H1 (cell line): Measurements from ENCODE around the gene ADGRB3. TPM values are rescaled to one million over a fixed set of nuclear protein-coding genes. Genes with fewer than 3 reads are reported as not detected.

Experiments
- CTCF ChIA-PET: fragments of 300-600 bp; sonication (Branson Sonifier 250); formaldehyde crosslinking; loops from one replicate; lab custom pipeline; 2021; ENCODE audit not compliant: partially characterized antibody; lab: Charles Lee
- POLR2A ChIA-PET: fragments of 300-600 bp; sonication (Branson Sonifier 250); formaldehyde crosslinking; loops from one replicate; lab custom pipeline; 2021; ENCODE audit warnings: inconsistent platforms; ENCODE audit not compliant: partially characterized antibody; lab: Charles Lee
- DNase-seq, 2 experiments: peaks; one replicate each; pipeline versions ENCODE4 v3.0.0 to v3.0.0-alpha.2; 2010 to 2022; ENCODE audit warnings: low spot score in 2 of 2, low read depth in 1 of 2, mixed read lengths in 1 of 2
- FAIRE-seq: peaks from 2 replicates; lab custom pipeline; 2011; peaks lifted over from hg19 to GRCh38; lab: Jason Lieb, UNC
- H2AFZ ChIP-seq: 2 replicates; pipeline ENCODE4 v1.8.1; 2012; ENCODE audit warnings: low read length, inconsistent platforms
- H2AK5ac ChIP-seq: 2 replicates; pipeline ENCODE4 v1.6.1; 2013; ENCODE audit warnings: low read depth, low read length
- H2BK120ac ChIP-seq: replicated peaks from 2 replicates; pipeline ENCODE3; 2013; ENCODE audit warnings: low read depth, low read length, inconsistent platforms
- H2BK12ac ChIP-seq: 2 replicates; pipeline ENCODE4 v1.6.1; 2013; ENCODE audit warnings: low read depth, low read length
- H2BK15ac ChIP-seq: 2 replicates; pipeline ENCODE4 v1.6.1; 2013; ENCODE audit warnings: low read length
- H2BK20ac ChIP-seq: 2 replicates; pipeline ENCODE4 v1.6.1; 2013; ENCODE audit warnings: low read length
- H2BK5ac ChIP-seq: 2 replicates; pipeline ENCODE4 v1.6.1; 2013; ENCODE audit warnings: low read depth, low read length
- H3K14ac ChIP-seq: 2 replicates; pipeline ENCODE4 v1.6.1; 2013; ENCODE audit warnings: inconsistent platforms; ENCODE audit not compliant: insufficient read length
- H3K18ac ChIP-seq: 2 replicates; pipeline ENCODE4 v1.6.1; 2013; ENCODE audit warnings: low read length; ENCODE audit errors: extremely low read depth
- H3K23ac ChIP-seq: 2 replicates; pipeline ENCODE4 v1.6.1; 2013; ENCODE audit warnings: inconsistent platforms; ENCODE audit not compliant: insufficient read length
- H3K23me2 ChIP-seq: 2 replicates; pipeline ENCODE4 v1.6.1; 2013; ENCODE audit warnings: low read depth, low read length
- H3K27ac ChIP-seq: 2 replicates; pipeline ENCODE4 v1.6.1; 2011; ENCODE audit warnings: low read depth, low read length, inconsistent platforms
- H3K27me3 ChIP-seq, 4 experiments: replicated peaks in 1 of 4; 1 replicate in 1 of 4; 2 replicates in 3 of 4; pipeline versions ENCODE4 v1.6.1 to v1.8.1; 2011 to 2013; ENCODE audit warnings: low read length in 3 of 4, mild to moderate bottlenecking in 3 of 4, inconsistent platforms in 2 of 4, mixed read lengths in 2 of 4, moderate library complexity in 1 of 4; ENCODE audit not compliant: control insufficient read depth in 3 of 4, insufficient read depth in 3 of 4; ENCODE audit errors: extremely low read depth in 1 of 4
- H3K36me3 ChIP-seq, 4 experiments: 2 replicates each; pipeline versions ENCODE4 v1.6.1 to v1.8.1; 2011 to 2013; ENCODE audit warnings: mild to moderate bottlenecking in 4 of 4, low read length in 3 of 4, moderate library complexity in 2 of 4, control low read depth in 1 of 4, inconsistent platforms in 1 of 4; ENCODE audit not compliant: insufficient read depth in 4 of 4, control insufficient read depth in 2 of 4
- H3K4ac ChIP-seq: replicated peaks from 2 replicates; pipeline ENCODE3; 2013; ENCODE audit warnings: low read length, low read depth, mixed read lengths, inconsistent platforms; ENCODE audit not compliant: insufficient read length
- H3K4me1 ChIP-seq, 4 experiments: replicated peaks in 1 of 4; 1 replicate in 1 of 4; 2 replicates in 3 of 4; pipeline versions ENCODE4 v1.6.1 to v1.8.1; 2011 to 2013; ENCODE audit warnings: low read length in 3 of 4, inconsistent platforms in 2 of 4, mixed read lengths in 1 of 4; ENCODE audit not compliant: insufficient read depth in 4 of 4, control insufficient read depth in 3 of 4
- H3K4me2 ChIP-seq, 2 experiments: 2 replicates each; pipeline versions ENCODE4 v1.6.1 to v1.8.1; 2011 to 2013; ENCODE audit warnings: low read depth in 2 of 2, low read length in 2 of 2, control low read depth in 1 of 2, inconsistent platforms in 1 of 2, mild to moderate bottlenecking in 1 of 2; ENCODE audit not compliant: insufficient read depth in 1 of 2
- H3K4me3 ChIP-seq, 4 experiments: fragments of 200-600, 300-600 bp in 1 of 4; sonication (generic), shearing (Covaris generic), sonication (Bioruptor Twin) in 1 of 4; 2 replicates each; pipeline versions ENCODE4 v1.5.1 to v1.8.1; 2011 to 2016; ENCODE audit warnings: low read length in 4 of 4, low read depth in 3 of 4, control low read depth in 2 of 4, inconsistent platforms in 2 of 4, mild to moderate bottlenecking in 2 of 4, mixed read lengths in 1 of 4, moderate library complexity in 1 of 4; ENCODE audit not compliant: insufficient read depth in 2 of 4; ENCODE audit errors: extremely low read depth in 1 of 4
- H3K56ac ChIP-seq: replicated peaks from 2 replicates; pipeline ENCODE3; 2013; ENCODE audit warnings: low read depth, mild to moderate bottlenecking, mixed read lengths, low read length, inconsistent platforms; ENCODE audit not compliant: insufficient read length
- H3K79me1 ChIP-seq: 2 replicates; pipeline ENCODE4 v1.6.1; 2013; ENCODE audit warnings: low read depth, low read length, control low read depth
- H3K79me2 ChIP-seq, 2 experiments: 2 replicates each; pipeline versions ENCODE4 v1.6.1 to v1.8.1; 2012 to 2013; ENCODE audit warnings: low read length in 2 of 2, mild to moderate bottlenecking in 2 of 2, inconsistent platforms in 1 of 2; ENCODE audit not compliant: insufficient read depth in 2 of 2, control insufficient read depth in 1 of 2
- H3K9ac ChIP-seq, 4 experiments: replicated peaks in 1 of 4; 1 replicate in 1 of 4; 2 replicates in 3 of 4; pipeline versions ENCODE4 v1.6.1 to v1.8.1; 2011 to 2013; ENCODE audit warnings: low read depth in 3 of 4, low read length in 3 of 4, control low read depth in 2 of 4, mild to moderate bottlenecking in 2 of 4, moderate library complexity in 2 of 4, inconsistent platforms in 1 of 4; ENCODE audit errors: extremely low read depth in 1 of 4
- H3K9me3 ChIP-seq, 2 experiments: 2 replicates each; pipeline versions ENCODE4 v1.6.1 to v1.8.1; 2012 to 2013; ENCODE audit warnings: mild to moderate bottlenecking in 2 of 2, moderate library complexity in 2 of 2, control low read depth in 1 of 2, inconsistent platforms in 1 of 2, low read depth in 1 of 2, low read length in 1 of 2, mixed read lengths in 1 of 2; ENCODE audit not compliant: insufficient read depth in 2 of 2
- H4K20me1 ChIP-seq, 2 experiments: replicated peaks in 1 of 2; 2 replicates each; pipeline versions ENCODE3 to v1.8.1; 2011 to 2013; ENCODE audit warnings: inconsistent platforms in 2 of 2, low read length in 2 of 2, mild to moderate bottlenecking in 1 of 2; ENCODE audit not compliant: insufficient read depth in 2 of 2, control insufficient read depth in 1 of 2
- H4K5ac ChIP-seq: 2 replicates; pipeline ENCODE4 v1.6.1; 2013; ENCODE audit warnings: low read length, low read depth, mixed read lengths, inconsistent platforms; ENCODE audit not compliant: insufficient read length
- H4K8ac ChIP-seq: 2 replicates; pipeline ENCODE4 v1.8.0; 2013; ENCODE audit warnings: mild to moderate bottlenecking, moderate library complexity, low read length, inconsistent platforms; ENCODE audit not compliant: insufficient read depth; ENCODE audit errors: extremely low read depth
- H4K91ac ChIP-seq: replicated peaks from 2 replicates; pipeline ENCODE3; 2013; ENCODE audit warnings: low read length, mixed read lengths, inconsistent platforms; ENCODE audit not compliant: insufficient read length
- CBX5 ChIP-seq: fragments of 300-800, 300-1000 bp; sonication (generic); IDR thresholded peaks from 2 replicates; pipeline ENCODE4 v1.7.1; 2016; ENCODE audit warnings: antibody characterized with exemption, low read length, low read depth
- CBX8 ChIP-seq: fragments of 300-800, 300-1000 bp; sonication (generic); IDR thresholded peaks from 2 replicates; pipeline ENCODE4 v1.7.1; 2016; ENCODE audit warnings: low read depth, low read length, borderline replicate concordance
- CEBPB ChIP-seq: IDR thresholded peaks from 2 replicates; pipeline ENCODE4 v1.6.1; 2012; ENCODE audit warnings: low read depth, low read length
- EGR1 ChIP-seq: IDR thresholded peaks from 2 replicates; pipeline ENCODE4 v1.6.1; 2011; ENCODE audit warnings: low read depth, low read length, borderline replicate concordance
- GABPA ChIP-seq: IDR thresholded peaks from 2 replicates; pipeline ENCODE4 v1.6.1; 2011; ENCODE audit warnings: mild to moderate bottlenecking, low read length, moderate library complexity, borderline replicate concordance; ENCODE audit not compliant: insufficient read depth
- HDAC2 ChIP-seq, 2 experiments: fragments of 300-600 bp in 1 of 2; sonication (generic) in 1 of 2; IDR thresholded peaks; 2 replicates each; pipeline ENCODE4 v1.6.1; 2011 to 2012; ENCODE audit warnings: low read depth in 2 of 2, low read length in 2 of 2, mild to moderate bottlenecking in 2 of 2, moderate library complexity in 2 of 2, borderline replicate concordance in 1 of 2, inconsistent platforms in 1 of 2
- JUND ChIP-seq: IDR thresholded peaks from 2 replicates; pipeline ENCODE4 v1.6.1; 2011; ENCODE audit warnings: mild to moderate bottlenecking, improper control_type of control experiment, low read length
- KDM5A ChIP-seq: fragments of 200-600 bp; IDR thresholded peaks from 2 replicates; pipeline ENCODE4 v1.7.1; 2012; ENCODE audit warnings: mild to moderate bottlenecking, low read length, inconsistent platforms, mixed read lengths
- NANOG ChIP-seq: IDR thresholded peaks from 2 replicates; pipeline ENCODE4 v1.6.1; 2011; ENCODE audit warnings: low read length, low read depth, mild to moderate bottlenecking, inconsistent platforms; ENCODE audit not compliant: insufficient read depth, poor library complexity, severe bottlenecking
- PHF8 ChIP-seq: fragments of 200-600 bp; sonication (generic); conservative IDR thresholded peaks from 2 replicates; pipeline ENCODE4 v1.7.1; 2012; ENCODE audit warnings: low read depth, mild to moderate bottlenecking, inconsistent platforms, low read length, moderate library complexity
- RNF2 ChIP-seq: fragments of 200-900, 300-1000 bp; sonication (generic); IDR thresholded peaks from 2 replicates; pipeline ENCODE4 v1.7.1; 2016; ENCODE audit warnings: borderline replicate concordance, low read depth, mild to moderate bottlenecking, antibody characterized with exemption, low read length; ENCODE audit not compliant: poor library complexity, severe bottlenecking; ENCODE audit errors: missing control alignments
- SIN3A ChIP-seq, 2 experiments: IDR thresholded peaks in 1 of 2; conservative IDR thresholded peaks in 1 of 2; 2 replicates each; pipeline ENCODE4 v1.6.1; 2011 to 2012; ENCODE audit warnings: low read length in 2 of 2, improper control_type of control experiment in 1 of 2, low read depth in 1 of 2, mild to moderate bottlenecking in 1 of 2
- SIRT6 ChIP-seq: IDR thresholded peaks from one replicate; pipeline ENCODE4 v1.7.1; 2012; ENCODE audit warnings: low read length, inconsistent platforms
- TAF7 ChIP-seq: optimal IDR thresholded peaks from 2 replicates; pipeline ENCODE3; 2011; ENCODE audit warnings: low read depth, mild to moderate bottlenecking, inconsistent platforms, low read length, moderate library complexity, borderline replicate concordance
- WGBS, 2 experiments: shearing (Covaris generic) in 1 of 2; methylation state at CpG; one replicate each; pipeline versions ENCODE4 v1.1.6 to v1.1.7; 2013 to 2015; ENCODE audit warnings: low lambda C conversion rate in 2 of 2, mixed read lengths in 2 of 2, inconsistent platforms in 1 of 2, low coverage in 1 of 2, missing lambda C conversion rate in 1 of 2; ENCODE audit not compliant: insufficient replicate concordance in 2 of 2, insufficient coverage in 1 of 2, insufficient read length in 1 of 2; ENCODE audit errors: extremely low coverage in 1 of 2, missing lambda C conversion rate in 1 of 2; 5-methylcytosine and 5-hydroxymethylcytosine counted together
- polyA plus RNA-seq, 7 experiments: library from polyadenylated mRNA; depleted of rRNA in 3 of 7; stranded (reverse) in 5 of 7; unstranded in 2 of 7; fragments of >200 nt in 5 of 7; fragments of 200-250 nt in 2 of 7; gene quantifications; 1 replicate in 5 of 7; 2 replicates in 1 of 7; 4 replicates in 1 of 7; pipeline versions ENCODE4 v1.2.1 to v1.2.3, GENCODE V29; 2011 to 2013; ENCODE audit warnings: missing spikeins in 2 of 7, mixed read lengths in 2 of 7
- total RNA-seq: library from RNA; stranded (reverse); fragmentation: NEBNext Ultra II Directional; extraction: Animal tissue kit (Norgen Biotek cat#: 25700); gene quantifications from 2 replicates; pipeline ENCODE4 v1.2.1, GENCODE V29; 2021

The ADGRB3 gene
- total and polyA plus RNA-seq, 2 of the 8 experiments (the other 6 are each of a cell fraction or from before 2014, with no cell fraction given), result 0.35 to 1.2 TPM

DNA sequence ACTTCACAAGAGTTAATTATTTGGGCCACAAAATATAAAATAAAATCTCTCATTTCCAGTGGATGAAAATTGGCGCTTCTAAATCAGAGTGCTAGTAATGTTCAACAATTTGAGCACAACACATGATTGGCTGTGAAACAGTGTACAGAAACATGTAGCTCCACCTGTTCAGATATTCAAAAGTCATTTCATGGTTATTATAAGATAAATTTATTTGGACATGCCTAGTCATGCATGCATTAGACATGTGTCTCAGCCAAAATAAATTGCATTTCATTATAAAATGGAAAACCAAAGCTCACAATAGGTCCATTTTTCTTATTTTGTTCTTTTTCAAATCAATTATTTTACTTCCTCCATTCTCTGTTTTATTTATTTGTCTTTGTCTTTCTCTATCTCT, 786.9 kb downstream of the ADGRB3 start:
- Histone ChIP-seq H3K27ac (no peak overlapping the region), H3K4me2 (no peak overlapping the region)
- WGBS, 2 experiments, result 97% methylated on average over 1 of the region's 1 CpG; no CpG with 5 or more reads in 1 of the 2 experiments
- TF ChIP-seq NANOG, result no peak
- TF ChIP-seq JUND, result no peak
- TF ChIP-seq EGR1, result no peak
- no peak for TF ChIP-seq RNF2
- TF ChIP-seq CEBPB, result no peak
- no peak for TF ChIP-seq CBX5
- TF ChIP-seq GABPA, result no peak
- no peak for TF ChIP-seq PHF8
- TF ChIP-seq SIN3A (conservative IDR thresholded peaks at IDR 0.05 in 1 of 2, IDR thresholded peaks at IDR 0.05 in 1 of 2; ENCODE audit: low read depth in 1 of 2, low read length in 2 of 2), result no peak
- no peak for TF ChIP-seq HDAC2 (IDR thresholded peaks at IDR 0.05; ENCODE audit: borderline replicate concordance in 1 of 2, low read depth in 2 of 2, low read length in 2 of 2)
- no peak for TF ChIP-seq CBX8
- TF ChIP-seq SIRT6, result no peak
- no peak for TF ChIP-seq KDM5A
- no peak for TF ChIP-seq TAF7

More for the DNA sequence above, 786.9 kb downstream of the ADGRB3 start:
- Histone ChIP-seq H2BK5ac (no peak overlapping the region), H3K9ac (no peak overlapping the region), H3K4me3 (no peak overlapping the region), H3K9me3 (no peaks in the 10 kb centered on the region), H3K79me2 (no peaks in the 10 kb centered on the region), H4K20me1 (no peaks in the 10 kb centered on the region), H3K4ac (no peak overlapping the region), H3K79me1 (no peaks in the 10 kb centered on the region), H3K4me1 (no peaks in the 10 kb centered on the region), H3K23ac (no peak overlapping the region), H2AFZ (no peak overlapping the region), H3K27me3 (peaks cover 0 to 1% (median 0%) of the 10 kb centered on the region in 4 experiments; a peak in 1 of 7 replicates), H2AK5ac (no peak overlapping the region), H2BK20ac (no peak overlapping the region), H3K14ac (no peak overlapping the region), H4K5ac (no peak overlapping the region), H2BK15ac (no peak overlapping the region), H2BK120ac (no peak overlapping the region), H4K91ac (no peak overlapping the region), H3K18ac (no peak overlapping the region), H3K23me2 (no peaks in the 10 kb centered on the region), H3K36me3 (no peaks in the 10 kb centered on the region), H3K56ac (no peak overlapping the region), H4K8ac (no peak overlapping the region), H2BK12ac (no peak overlapping the region)
- no peak for DNase-seq
- ChIA-PET POLR2A (no interaction called here), CTCF (no interaction called here)
- no peak for FAIRE-seq
